Measurements from ENCODE around the gene DOCK7.
A peak's percentile ranks its signal among the peaks of the same experiment; 100 is the strongest.
"Not testable (repeated sequence)": the region's sequence is repeated elsewhere in the genome, so short reads cannot be mapped to it uniquely, and the experiment has no call there.

The DOCK7 gene

GRCh38 chr1:62608905-62609304 lies 79.3 kb downstream of the DOCK7 start:
- DNase-seq = no peak

GRCh38 chr1:62601457-62601856 lies 86.7 kb downstream of the DOCK7 start:
- DNase-seq = no peak

- DNase-seq = no peak
These were observed 89.1 kb downstream of the DOCK7 start for GRCh38 chr1:62599044-62599443.

GRCh38 chr1:62597281-62597680 lies 90.9 kb downstream of the DOCK7 start, which contains the start of gene ANGPTL3:
ANGPTL3 (plus strand) TSS chr1:62597520; CDS start chr1:62597567, 47 bp downstream.
- DNase-seq = no peak

GRCh38 chr1:62595647-62596046 lies 92.5 kb downstream of the DOCK7 start:
- no peak for DNase-seq

GRCh38 chr1:62593825-62594394 lies 94.3 kb downstream of the DOCK7 start:
- no peak for DNase-seq

GRCh38 chr1:62590970-62591368 lies 97.2 kb downstream of the DOCK7 start:
- DNase-seq = no peak

- no peak for DNase-seq
These were observed 97.8 kb downstream of the DOCK7 start for GRCh38 chr1:62590255-62590969.

GRCh38 chr1:62589321-62589720 lies 98.9 kb downstream of the DOCK7 start:
- no peak for DNase-seq

- no peak for DNase-seq
These were observed 100.2 kb downstream of the DOCK7 start for GRCh38 chr1:62588000-62588399.

GRCh38 chr1:62585469-62586155 lies 102.6 kb downstream of the DOCK7 start:
- DNase-seq = no peak

- no peak for DNase-seq
These were observed 114.5 kb downstream of the DOCK7 start for GRCh38 chr1:62573675-62574074.

GRCh38 chr1:62572476-62572875 lies 115.7 kb downstream of the DOCK7 start:
- no peak for DNase-seq

GRCh38 chr1:62571517-62571916 lies 116.7 kb downstream of the DOCK7 start:
- not testable (repeated sequence) for DNase-seq

GRCh38 chr1:62567926-62568325 lies 120.3 kb downstream of the DOCK7 start:
- DNase-seq = peak in 1 of 2 donors; percentile 58

GRCh38 chr1:62567182-62567581 lies 121.0 kb downstream of the DOCK7 start:
- DNase-seq = not testable (repeated sequence)

GRCh38 chr1:62561306-62561705 lies 126.9 kb downstream of the DOCK7 start:
- no peak for DNase-seq

- DNase-seq = no peak
These were observed 143.6 kb downstream of the DOCK7 start for GRCh38 chr1:62544570-62544969.

GRCh38 chr1:62541048-62541447 lies 147.1 kb downstream of the DOCK7 start:
- DNase-seq = no peak

- no peak for DNase-seq
These were observed 149.1 kb downstream of the DOCK7 start for GRCh38 chr1:62539028-62539447.

- DNase-seq = no peak
These were observed 151.3 kb downstream of the DOCK7 start for GRCh38 chr1:62536865-62537264.

- no peak for DNase-seq
These were observed 157.6 kb downstream of the DOCK7 start for GRCh38 chr1:62530516-62531154.

GRCh38 chr1:62529227-62529626 lies 159.0 kb downstream of the DOCK7 start:
- DNase-seq = no peak
